ENCODE measurements around the gene PCDHB3. TPM values are rescaled to one million over a fixed set of nuclear protein-coding genes. Genes with fewer than 3 reads are reported as not detected.
"Not testable (repeated sequence)": the region's sequence is repeated elsewhere in the genome, so short reads cannot be mapped to it uniquely, and the experiment has no call there.

PCDHB3 gene
- total RNA-seq, 1 donor from 2014 or later: 0.72 TPM

DNA sequence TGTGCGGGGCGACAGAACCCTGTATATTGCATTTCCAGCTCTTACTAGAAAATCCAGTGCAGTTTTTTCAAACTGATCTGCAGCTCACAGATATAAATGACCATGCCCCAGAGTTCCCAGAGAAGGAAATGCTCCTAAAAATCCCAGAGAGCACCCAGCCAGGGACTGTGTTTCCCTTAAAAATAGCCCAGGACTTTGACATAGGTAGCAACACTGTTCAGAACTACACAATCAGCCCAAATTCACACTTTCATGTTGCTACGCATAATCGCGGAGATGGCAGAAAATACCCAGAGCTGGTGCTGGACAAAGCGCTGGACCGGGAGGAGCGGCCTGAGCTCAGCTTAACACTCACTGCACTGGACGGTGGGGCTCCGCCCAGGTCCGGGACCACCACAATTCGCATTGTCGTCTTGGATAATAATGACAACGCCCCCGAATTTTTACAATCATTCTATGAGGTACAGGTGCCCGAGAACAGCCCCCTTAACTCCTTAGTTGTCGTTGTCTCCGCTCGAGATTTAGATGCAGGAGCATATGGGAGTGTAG is 35.5 kb downstream of the PCDHB3 start:
- no peak for DNase-seq (ENCODE audit: low spot score)

DNA sequence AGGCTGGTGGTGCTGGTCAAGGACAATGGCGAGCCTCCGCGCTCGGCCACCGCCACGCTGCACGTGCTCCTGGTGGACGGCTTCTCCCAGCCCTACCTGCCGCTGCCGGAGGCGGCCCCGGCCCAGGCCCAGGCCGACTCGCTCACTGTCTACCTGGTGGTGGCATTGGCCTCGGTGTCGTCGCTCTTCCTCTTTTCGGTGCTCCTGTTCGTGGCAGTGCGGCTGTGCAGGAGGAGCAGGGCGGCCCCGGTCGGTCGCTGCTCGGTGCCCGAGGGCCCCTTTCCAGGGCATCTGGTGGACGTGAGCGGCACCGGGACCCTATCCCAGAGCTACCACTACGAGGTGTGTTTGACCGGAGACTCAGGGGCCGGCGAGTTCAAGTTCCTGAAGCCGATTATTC is 37.1 kb downstream of the PCDHB3 start:
- DNase-seq (ENCODE audit: low spot score): not testable (repeated sequence)

DNA sequence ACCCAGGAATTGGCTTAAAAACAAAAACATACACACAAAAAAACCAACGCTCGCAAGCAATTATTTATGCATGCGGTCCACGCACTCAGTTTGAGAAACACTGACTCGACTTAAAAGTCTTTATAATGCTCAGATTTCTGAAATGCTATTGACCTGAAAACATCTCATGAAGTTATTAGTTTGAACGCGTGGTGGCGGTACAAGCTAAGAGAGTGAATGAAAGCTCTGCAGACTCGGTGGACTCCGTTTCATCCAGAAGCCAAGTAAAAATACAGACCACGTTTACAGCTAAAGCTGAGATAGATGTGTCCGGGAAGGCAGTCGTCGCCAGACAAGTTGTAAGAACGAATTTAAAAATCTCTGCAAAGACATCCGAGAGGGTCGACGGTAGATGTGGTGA is 49.5 kb downstream of the PCDHB3 start, which contains the start of gene PCDHB6:
PCDHB6 (plus strand) TSS at position 246 of the 400 bp plus-strand sequence. CDS start 201 bp downstream, outside the sequence.
- no peak for DNase-seq (ENCODE audit: low spot score)

DNA sequence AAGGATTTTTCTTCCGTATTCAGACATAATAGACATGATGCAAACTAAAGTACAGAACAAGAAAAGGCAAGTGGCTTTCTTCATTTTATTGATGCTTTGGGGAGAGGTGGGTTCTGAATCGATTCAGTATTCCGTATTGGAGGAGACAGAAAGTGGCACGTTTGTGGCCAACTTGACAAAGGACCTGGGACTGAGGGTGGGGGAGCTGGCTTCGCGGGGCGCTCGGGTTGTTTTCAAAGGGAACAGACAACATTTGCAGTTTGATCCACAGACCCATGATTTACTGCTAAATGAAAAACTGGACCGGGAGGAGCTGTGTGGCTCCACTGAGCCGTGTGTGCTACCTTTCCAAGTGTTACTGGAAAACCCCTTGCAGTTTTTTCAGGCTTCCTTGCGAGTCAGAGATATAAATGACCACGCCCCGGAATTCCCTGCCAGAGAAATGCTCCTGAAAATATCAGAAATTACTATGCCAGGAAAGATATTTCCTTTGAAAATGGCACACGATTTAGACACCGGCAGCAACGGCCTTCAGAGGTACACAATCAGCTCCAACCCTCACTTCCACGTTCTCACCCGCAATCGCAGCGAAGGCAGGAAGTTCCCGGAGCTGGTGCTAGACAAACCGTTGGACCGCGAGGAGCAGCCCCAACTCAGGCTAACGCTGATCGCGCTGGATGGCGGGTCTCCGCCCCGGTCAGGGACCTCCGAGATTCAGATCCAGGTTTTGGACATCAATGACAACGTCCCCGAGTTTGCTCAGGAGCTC is 50.1 kb downstream of the PCDHB3 start:
- DNase-seq (ENCODE audit: low spot score): no peak

DNA sequence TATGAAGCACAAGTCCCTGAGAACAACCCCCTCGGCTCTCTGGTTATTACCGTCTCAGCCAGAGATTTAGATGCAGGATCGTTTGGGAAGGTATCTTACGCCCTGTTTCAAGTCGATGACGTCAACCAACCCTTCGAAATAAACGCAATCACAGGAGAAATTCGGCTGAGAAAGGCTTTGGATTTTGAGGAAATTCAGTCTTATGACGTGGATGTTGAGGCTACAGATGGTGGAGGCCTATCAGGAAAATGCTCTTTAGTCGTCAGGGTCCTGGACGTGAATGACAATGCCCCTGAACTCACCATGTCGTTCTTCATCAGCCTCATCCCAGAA is 50.7 kb downstream of the PCDHB3 start:
- DNase-seq (ENCODE audit: low spot score): no peak

DNA sequence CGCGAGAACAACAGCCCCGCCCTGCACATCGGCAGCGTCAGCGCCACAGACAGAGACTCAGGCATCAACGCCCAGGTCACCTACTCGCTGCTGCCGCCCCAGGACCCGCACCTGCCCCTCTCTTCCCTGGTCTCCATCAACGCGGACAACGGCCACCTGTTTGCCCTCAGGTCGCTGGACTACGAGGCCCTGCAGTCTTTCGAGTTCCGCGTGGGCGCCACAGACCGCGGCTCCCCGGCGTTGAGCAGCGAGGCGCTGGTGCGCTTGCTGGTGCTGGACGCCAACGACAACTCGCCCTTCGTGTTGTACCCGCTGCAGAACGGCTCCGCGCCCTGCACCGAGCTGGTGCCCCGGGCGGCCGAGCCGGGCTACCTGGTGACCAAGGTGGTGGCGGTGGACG is 51.4 kb downstream of the PCDHB3 start:
- not testable (repeated sequence) for DNase-seq (ENCODE audit: low spot score)

DNA sequence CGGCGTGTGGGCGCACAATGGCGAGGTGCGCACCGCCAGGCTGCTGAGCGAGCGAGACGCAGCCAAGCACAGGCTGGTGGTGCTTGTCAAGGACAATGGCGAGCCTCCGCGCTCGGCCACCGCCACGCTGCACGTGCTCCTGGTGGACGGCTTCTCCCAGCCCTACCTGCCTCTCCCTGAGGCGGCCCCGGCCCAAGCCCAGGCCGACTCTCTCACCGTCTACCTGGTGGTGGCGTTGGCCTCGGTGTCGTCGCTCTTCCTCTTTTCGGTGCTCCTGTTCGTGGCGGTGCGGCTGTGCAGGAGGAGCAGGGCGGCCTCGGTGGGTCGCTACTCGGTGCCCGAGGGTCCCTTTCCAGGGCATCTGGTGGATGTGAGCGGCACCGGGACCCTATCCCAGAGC is 51.8 kb downstream of the PCDHB3 start:
- not testable (repeated sequence) for DNase-seq (ENCODE audit: low spot score)

Other genes with a start within 250 kb of the PCDHB3 start
- gene PCDHA10, start 244.6 kb upstream of the PCDHB3 start, total RNA-seq (ENCODE audit: insufficient read depth, low replicate concordance): 2.6 TPM
- gene PCDHA11, start 231.5 kb upstream of the PCDHB3 start, total RNA-seq (ENCODE audit: insufficient read depth, low replicate concordance): 1.2 TPM
- 2.9 TPM for gene PCDHA12, start 225.2 kb upstream of the PCDHB3 start, total RNA-seq (ENCODE audit: insufficient read depth, low replicate concordance)
- gene PCDHA13, start 218.3 kb upstream of the PCDHB3 start, total RNA-seq (ENCODE audit: insufficient read depth, low replicate concordance): 2.6 TPM
- gene PCDHAC1, start 174.2 kb upstream of the PCDHB3 start, total RNA-seq (ENCODE audit: insufficient read depth, low replicate concordance): 2.9 TPM
- 3.4 TPM for gene PCDHAC2, start 134.0 kb upstream of the PCDHB3 start, total RNA-seq (ENCODE audit: insufficient read depth, low replicate concordance)
- gene PCDHB1, start 49.1 kb upstream of the PCDHB3 start, total RNA-seq (ENCODE audit: insufficient read depth, low replicate concordance): 0.24 TPM
- 6.5 TPM for gene PCDHB2, start 5.9 kb upstream of the PCDHB3 start, total RNA-seq (ENCODE audit: insufficient read depth, low replicate concordance)
- gene PCDHB4, start 21.3 kb downstream of the PCDHB3 start, total RNA-seq (ENCODE audit: insufficient read depth, low replicate concordance): 2.9 TPM
- gene PCDHB5, start 34.7 kb downstream of the PCDHB3 start, total RNA-seq (ENCODE audit: insufficient read depth, low replicate concordance): 11.6 TPM
- 1.9 TPM for gene PCDHB6, start 49.6 kb downstream of the PCDHB3 start, total RNA-seq (ENCODE audit: insufficient read depth, low replicate concordance)
- 3.6 TPM for gene PCDHB7, start 72.2 kb downstream of the PCDHB3 start, total RNA-seq (ENCODE audit: insufficient read depth, low replicate concordance)
- 0.72 TPM for gene PCDHB8, start 77.3 kb downstream of the PCDHB3 start, total RNA-seq (ENCODE audit: insufficient read depth, low replicate concordance)
- gene PCDHB16, start 81.9 kb downstream of the PCDHB3 start, total RNA-seq (ENCODE audit: insufficient read depth, low replicate concordance): 4.1 TPM
- 1.9 TPM for gene PCDHB9, start 86.7 kb downstream of the PCDHB3 start, total RNA-seq (ENCODE audit: insufficient read depth, low replicate concordance)
- 5.5 TPM for gene PCDHB10, start 91.9 kb downstream of the PCDHB3 start, total RNA-seq (ENCODE audit: insufficient read depth, low replicate concordance)
- gene PCDHB11, start 99.2 kb downstream of the PCDHB3 start, total RNA-seq (ENCODE audit: insufficient read depth, low replicate concordance): 5.1 TPM
- 2.9 TPM for gene PCDHB12, start 108.2 kb downstream of the PCDHB3 start, total RNA-seq (ENCODE audit: insufficient read depth, low replicate concordance)
- gene PCDHB13, start 113.4 kb downstream of the PCDHB3 start, total RNA-seq (ENCODE audit: insufficient read depth, low replicate concordance): 1.7 TPM
- gene PCDHB14, start 122.9 kb downstream of the PCDHB3 start, total RNA-seq (ENCODE audit: insufficient read depth, low replicate concordance): 12.3 TPM
- 3.4 TPM for gene PCDHB15, start 144.9 kb downstream of the PCDHB3 start, total RNA-seq (ENCODE audit: insufficient read depth, low replicate concordance)
- 1.9 TPM for gene SLC25A2, start 203.6 kb downstream of the PCDHB3 start, total RNA-seq (ENCODE audit: insufficient read depth, low replicate concordance)
- 58.7 TPM for gene TAF7, start 220.3 kb downstream of the PCDHB3 start, total RNA-seq (ENCODE audit: insufficient read depth, low replicate concordance)
- 0.96 TPM for gene PCDHGA1, start 230.0 kb downstream of the PCDHB3 start, total RNA-seq (ENCODE audit: insufficient read depth, low replicate concordance)
- gene PCDHGA2, start 238.3 kb downstream of the PCDHB3 start, total RNA-seq (ENCODE audit: insufficient read depth, low replicate concordance): 4.6 TPM
- gene PCDHGA3, start 243.4 kb downstream of the PCDHB3 start, total RNA-seq (ENCODE audit: insufficient read depth, low replicate concordance): 2.2 TPM
- gene PCDHGB1, start 249.6 kb downstream of the PCDHB3 start, total RNA-seq (ENCODE audit: insufficient read depth, low replicate concordance): 1.7 TPM

All from umbilical cord (tissue), 2 donors.